Duodenal mucosa (tissue), 2 donors: ENCODE measurements around the gene MLLT1.

Experiments
- H3K27ac ChIP-seq: one replicate; pipeline ENCODE4 v1.7.0; 2013; ENCODE audit warnings: low read depth, low read length
- H3K27me3 ChIP-seq, 2 donors: one replicate each; pipeline ENCODE4 v1.7.0; 2013; ENCODE audit warnings: low read length in 2 of 2, control low read depth in 1 of 2; ENCODE audit not compliant: insufficient read depth in 2 of 2, control insufficient read depth in 1 of 2
- H3K36me3 ChIP-seq, 2 donors: one replicate each; pipeline ENCODE4 v1.7.0; 2013; ENCODE audit warnings: low read length in 2 of 2, control low read depth in 1 of 2; ENCODE audit not compliant: insufficient read depth in 2 of 2, control insufficient read depth in 1 of 2
- H3K4me1 ChIP-seq, 2 donors: one replicate each; pipeline ENCODE4 v1.7.0; 2013; ENCODE audit warnings: low read length in 2 of 2, control low read depth in 1 of 2; ENCODE audit not compliant: insufficient read depth in 2 of 2, control insufficient read depth in 1 of 2
- H3K4me3 ChIP-seq, 2 donors: one replicate each; pipeline ENCODE4 v1.7.0; 2013; ENCODE audit warnings: low read length in 2 of 2, low read depth in 1 of 2
- H3K9ac ChIP-seq, 2 donors: one replicate each; pipeline ENCODE4 v1.7.0; 2013; ENCODE audit warnings: low read length in 2 of 2, low read depth in 1 of 2
- H3K9me3 ChIP-seq, 2 donors: one replicate each; pipeline ENCODE4 v1.7.0; 2013; ENCODE audit warnings: low read length in 2 of 2, control low read depth in 1 of 2; ENCODE audit not compliant: control insufficient read depth in 1 of 2

MLLT1 gene

GRCh38 chr19:6211632-6212402, 68.0 kb downstream of the MLLT1 start:
- Histone ChIP-seq H3K27me3 (no peaks in the 10 kb centered on the region), H3K9me3 (no peaks in the 10 kb centered on the region), H3K4me3 (no peak overlapping the region), H3K36me3 (peaks cover 0 to 9% of the 10 kb centered on the region in 2 donors), H3K27ac (no peak overlapping the region), H3K4me1 (no peaks in the 10 kb centered on the region), H3K9ac (no peak overlapping the region)

GRCh38 chr19:6210721-6211600, 68.8 kb downstream of the MLLT1 start:
- H3K27ac ChIP-seq: no peak overlapping the region
- H3K36me3 ChIP-seq: peaks cover 0 to 9% of the 10 kb centered on the region in 2 donors
- H3K4me3 ChIP-seq: no peak overlapping the region
- no peaks in the 10 kb centered on the region for H3K4me1 ChIP-seq
- H3K9ac ChIP-seq: no peak overlapping the region
- H3K9me3 ChIP-seq: no peaks in the 10 kb centered on the region
- H3K27me3 ChIP-seq: no peaks in the 10 kb centered on the region

- no peaks in the 10 kb centered on the region for H3K9me3 ChIP-seq
- no peaks in the 10 kb centered on the region for H3K4me1 ChIP-seq
- H3K36me3 ChIP-seq: peaks cover 0 to 6% of the 10 kb centered on the region in 2 donors
- no peak overlapping the region for H3K4me3 ChIP-seq
- H3K27me3 ChIP-seq: no peaks in the 10 kb centered on the region
- H3K27ac ChIP-seq: no peak overlapping the region
- H3K9ac ChIP-seq: no peak overlapping the region
Measured at GRCh38 chr19:6210091-6210490, 69.7 kb downstream of the MLLT1 start.

- no peaks in the 10 kb centered on the region for H3K4me1 ChIP-seq
- H3K9me3 ChIP-seq: no peaks in the 10 kb centered on the region
- H3K36me3 ChIP-seq: peaks cover 0 to 5% of the 10 kb centered on the region in 2 donors
- no peak overlapping the region for H3K9ac ChIP-seq
- H3K27me3 ChIP-seq: no peaks in the 10 kb centered on the region
- no peak overlapping the region for H3K27ac ChIP-seq
- no peak overlapping the region for H3K4me3 ChIP-seq
Measured at GRCh38 chr19:6209680-6210079, 70.1 kb downstream of the MLLT1 start.

GRCh38 chr19:6209233-6209632, 70.5 kb downstream of the MLLT1 start:
- no peak overlapping the region for H3K27ac ChIP-seq
- H3K36me3 ChIP-seq: peaks cover 0 to 5% of the 10 kb centered on the region in 2 donors
- H3K9me3 ChIP-seq: no peaks in the 10 kb centered on the region
- H3K9ac ChIP-seq: no peak overlapping the region
- no peak overlapping the region for H3K4me3 ChIP-seq
- no peaks in the 10 kb centered on the region for H3K27me3 ChIP-seq
- no peaks in the 10 kb centered on the region for H3K4me1 ChIP-seq

- Histone ChIP-seq H3K4me1 (peaks cover 0 to 4% of the 10 kb centered on the region in 2 donors), H3K27me3 (no peaks in the 10 kb centered on the region), H3K4me3 (no peak overlapping the region), H3K9ac (no peak overlapping the region), H3K9me3 (no peaks in the 10 kb centered on the region), H3K27ac (no peak overlapping the region), H3K36me3 (no peaks in the 10 kb centered on the region)
Measured at GRCh38 chr19:6204866-6205723, 74.7 kb downstream of the MLLT1 start.

GRCh38 chr19:6204212-6204611, 75.6 kb downstream of the MLLT1 start:
- no peak overlapping the region for H3K4me3 ChIP-seq
- H3K9ac ChIP-seq: no peak overlapping the region
- H3K27ac ChIP-seq: no peak overlapping the region
- no peaks in the 10 kb centered on the region for H3K27me3 ChIP-seq
- no peaks in the 10 kb centered on the region for H3K9me3 ChIP-seq
- H3K36me3 ChIP-seq: no peaks in the 10 kb centered on the region
- peaks cover 0 to 5% of the 10 kb centered on the region in 2 donors for H3K4me1 ChIP-seq

GRCh38 chr19:6199240-6199994, 80.4 kb downstream of the MLLT1 start:
- no peaks in the 10 kb centered on the region for H3K36me3 ChIP-seq
- peaks cover 4 to 12% of the 10 kb centered on the region in 2 donors for H3K4me1 ChIP-seq
- H3K27me3 ChIP-seq: no peaks in the 10 kb centered on the region
- no peaks in the 10 kb centered on the region for H3K9me3 ChIP-seq
- H3K4me3 ChIP-seq: peak overlapping the region; percentile 76 to 88
- H3K27ac ChIP-seq: no peak overlapping the region
- peak overlapping the region; percentile 55 to 79 for H3K9ac ChIP-seq

GRCh38 chr19:6198896-6199239, 80.9 kb downstream of the MLLT1 start:
- Histone ChIP-seq H3K9ac (peak overlapping the region; percentile 55 to 79), H3K27ac (no peak overlapping the region), H3K36me3 (no peaks in the 10 kb centered on the region), H3K4me1 (peaks cover 4 to 12% of the 10 kb centered on the region in 2 donors), H3K27me3 (no peaks in the 10 kb centered on the region), H3K4me3 (peak overlapping the region; percentile 76 to 88), H3K9me3 (no peaks in the 10 kb centered on the region)
